BE2C (cell line): ENCODE data around the gene CLASRP.

ENCODE experiments used
- DNase-seq: peaks from one replicate; pipeline ENCODE4 v3.0.0-alpha.2; 2020
- H3K27me3 ChIP-seq: fragments of 250-450 bp; sonication (Bioruptor Pico); 2 replicates; pipeline ENCODE4 v1.5.1; 2020; ENCODE audit warnings: mild to moderate bottlenecking
- H3K36me3 ChIP-seq: fragments of 250-450 bp; sonication (Bioruptor Pico); 2 replicates; pipeline ENCODE4 v1.5.1; 2020; ENCODE audit warnings: mild to moderate bottlenecking
- H3K4me1 ChIP-seq: fragments of 250-450 bp; sonication (Bioruptor Pico); 2 replicates; pipeline ENCODE4 v1.5.1; 2020
- H3K4me3 ChIP-seq: 2 replicates; pipeline ENCODE4 v1.5.1; 2011; ENCODE audit warnings: low read depth, low read length
- H3K9me3 ChIP-seq: fragments of 250-450 bp; sonication (Bioruptor Pico); 2 replicates; pipeline ENCODE4 v1.5.1; 2020
- TF ChIP-seq, protein P1 (sequence below): IDR thresholded peaks from 2 replicates; pipeline ENCODE4 v1.5.1; 2012; ENCODE audit warnings: mild to moderate bottlenecking, low read depth, low read length

The CLASRP gene

DNA sequence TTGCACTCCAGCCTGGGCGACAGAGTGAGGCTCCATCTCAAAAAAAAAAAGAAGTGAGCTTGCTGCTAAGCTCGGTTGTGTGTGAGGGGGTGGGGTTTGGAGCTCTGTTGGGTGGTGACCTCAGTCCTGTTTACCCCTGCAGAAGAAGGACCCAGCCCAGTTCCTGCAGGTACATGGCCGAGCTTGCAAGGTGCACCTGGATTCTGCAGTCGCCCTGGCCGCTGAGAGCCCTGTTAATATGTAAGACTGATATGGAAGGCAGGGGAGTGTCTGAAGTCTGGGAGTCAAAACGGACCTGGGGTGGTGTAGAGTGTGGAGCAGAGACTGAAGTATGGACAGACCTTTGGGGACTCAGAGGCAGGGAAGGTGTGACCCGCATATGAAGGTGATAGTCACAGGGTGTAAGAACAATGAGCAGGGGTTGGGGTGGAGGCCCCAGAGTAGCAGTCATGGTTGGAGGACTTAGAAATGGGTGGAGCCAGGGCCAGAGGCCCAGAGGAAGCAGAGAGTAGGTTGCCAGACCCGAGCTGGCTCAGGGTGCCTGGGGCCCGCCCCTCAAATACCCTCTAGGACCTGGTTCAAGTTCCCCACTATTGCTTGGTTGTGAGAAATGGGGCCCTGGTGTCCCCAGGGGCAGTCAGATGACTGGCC is 13.2 kb downstream of the CLASRP start:
- H3K4me1 ChIP-seq = no peaks in the 10 kb centered on the region
- H3K36me3 ChIP-seq = peaks cover 45% of the 10 kb centered on the region
- no peaks in the 10 kb centered on the region for H3K27me3 ChIP-seq
- no peaks in the 10 kb centered on the region for H3K9me3 ChIP-seq
- no peak for DNase-seq
- TF ChIP-seq, protein P1, sequence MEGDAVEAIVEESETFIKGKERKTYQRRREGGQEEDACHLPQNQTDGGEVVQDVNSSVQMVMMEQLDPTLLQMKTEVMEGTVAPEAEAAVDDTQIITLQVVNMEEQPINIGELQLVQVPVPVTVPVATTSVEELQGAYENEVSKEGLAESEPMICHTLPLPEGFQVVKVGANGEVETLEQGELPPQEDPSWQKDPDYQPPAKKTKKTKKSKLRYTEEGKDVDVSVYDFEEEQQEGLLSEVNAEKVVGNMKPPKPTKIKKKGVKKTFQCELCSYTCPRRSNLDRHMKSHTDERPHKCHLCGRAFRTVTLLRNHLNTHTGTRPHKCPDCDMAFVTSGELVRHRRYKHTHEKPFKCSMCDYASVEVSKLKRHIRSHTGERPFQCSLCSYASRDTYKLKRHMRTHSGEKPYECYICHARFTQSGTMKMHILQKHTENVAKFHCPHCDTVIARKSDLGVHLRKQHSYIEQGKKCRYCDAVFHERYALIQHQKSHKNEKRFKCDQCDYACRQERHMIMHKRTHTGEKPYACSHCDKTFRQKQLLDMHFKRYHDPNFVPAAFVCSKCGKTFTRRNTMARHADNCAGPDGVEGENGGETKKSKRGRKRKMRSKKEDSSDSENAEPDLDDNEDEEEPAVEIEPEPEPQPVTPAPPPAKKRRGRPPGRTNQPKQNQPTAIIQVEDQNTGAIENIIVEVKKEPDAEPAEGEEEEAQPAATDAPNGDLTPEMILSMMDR = no peak
- H3K4me3 ChIP-seq = no peak overlapping the region

DNA sequence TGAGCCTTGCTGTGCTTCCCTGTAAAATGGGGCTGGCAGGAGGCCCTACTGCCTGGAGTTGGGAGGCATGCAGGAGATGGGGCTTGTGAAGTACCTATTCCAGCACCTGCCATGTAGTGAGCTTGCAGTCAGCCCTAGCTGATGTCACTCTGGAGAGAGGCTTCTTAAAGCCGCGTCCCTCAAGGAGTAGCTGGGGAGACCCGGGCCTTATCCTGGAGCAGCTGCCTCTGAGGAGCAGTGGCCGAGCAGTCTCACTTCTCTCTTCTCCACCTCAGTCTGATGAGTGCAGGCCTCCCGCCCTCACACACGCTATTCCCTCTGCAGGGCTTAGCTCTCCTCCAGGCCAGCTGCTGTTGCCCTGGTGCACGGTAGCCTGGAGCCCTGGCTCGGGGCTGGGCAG is 18.0 kb downstream of the CLASRP start:
- Histone ChIP-seq H3K4me3 (no peak overlapping the region), H3K36me3 (peaks cover 88% of the 10 kb centered on the region), H3K4me1 (no peaks in the 10 kb centered on the region), H3K9me3 (no peaks in the 10 kb centered on the region), H3K27me3 (no peaks in the 10 kb centered on the region)
- no peak for DNase-seq
- TF ChIP-seq, protein P1 = no peak

DNA sequence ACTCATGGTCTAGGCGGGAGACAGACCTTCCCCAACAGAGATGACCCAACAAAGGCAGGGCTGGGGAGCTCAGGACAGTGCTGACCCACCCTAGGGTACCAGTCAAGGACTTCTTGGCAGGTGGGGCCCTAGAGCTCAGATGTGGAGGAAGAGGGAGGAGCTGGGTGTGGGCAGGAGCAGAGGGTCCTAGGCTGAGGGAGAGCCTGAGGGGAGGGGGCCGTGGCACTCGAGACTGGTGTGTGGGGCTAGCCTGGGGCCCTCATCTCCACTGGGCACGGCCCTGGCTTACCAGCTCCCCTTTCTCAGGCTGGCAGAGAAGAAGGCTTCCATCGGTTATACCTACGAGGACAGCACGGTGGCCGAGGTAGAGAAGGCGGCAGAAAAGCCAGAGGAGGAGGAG is 18.6 kb downstream of the CLASRP start:
- DNase-seq = no peak
- H3K36me3 ChIP-seq = peaks cover 88% of the 10 kb centered on the region

DNA sequence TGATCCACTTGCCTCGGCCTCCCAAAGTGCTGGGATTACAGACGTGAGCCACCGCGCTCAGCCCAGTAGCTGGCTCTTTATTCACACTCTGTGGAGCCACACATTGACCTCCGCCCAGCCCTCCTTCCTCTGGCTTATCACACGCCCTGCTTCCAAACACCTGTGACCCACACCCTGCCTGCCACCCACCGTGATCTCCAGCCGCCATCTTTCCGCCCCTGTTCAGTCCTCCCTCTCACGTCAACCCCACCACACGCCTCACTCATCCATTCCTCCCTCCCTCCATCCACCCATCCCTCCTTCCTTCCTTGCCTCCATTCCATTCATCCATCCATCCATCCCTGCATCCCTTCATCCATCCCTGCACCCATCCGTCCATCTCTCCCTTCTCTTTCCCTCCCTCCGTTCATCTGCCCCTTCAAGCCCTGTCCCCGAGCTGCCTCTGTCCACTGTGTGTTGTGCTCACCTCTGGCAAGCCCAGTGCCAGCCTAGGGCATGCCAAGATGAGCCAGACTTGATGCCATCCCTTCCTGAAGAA is 19.8 kb downstream of the CLASRP start:
- Histone ChIP-seq H3K4me3 (no peak overlapping the region), H3K36me3 (peaks cover 82% of the 10 kb centered on the region), H3K9me3 (no peaks in the 10 kb centered on the region), H3K27me3 (no peaks in the 10 kb centered on the region), H3K4me1 (no peaks in the 10 kb centered on the region)
- TF ChIP-seq, protein P1 = no peak
- no peak for DNase-seq

More for the DNA sequence above, 18.6 kb downstream of the CLASRP start:
- Histone ChIP-seq H3K4me3 (no peak overlapping the region), H3K9me3 (no peaks in the 10 kb centered on the region), H3K4me1 (no peaks in the 10 kb centered on the region), H3K27me3 (no peaks in the 10 kb centered on the region)
- TF ChIP-seq, protein P1 = no peak

DNA sequence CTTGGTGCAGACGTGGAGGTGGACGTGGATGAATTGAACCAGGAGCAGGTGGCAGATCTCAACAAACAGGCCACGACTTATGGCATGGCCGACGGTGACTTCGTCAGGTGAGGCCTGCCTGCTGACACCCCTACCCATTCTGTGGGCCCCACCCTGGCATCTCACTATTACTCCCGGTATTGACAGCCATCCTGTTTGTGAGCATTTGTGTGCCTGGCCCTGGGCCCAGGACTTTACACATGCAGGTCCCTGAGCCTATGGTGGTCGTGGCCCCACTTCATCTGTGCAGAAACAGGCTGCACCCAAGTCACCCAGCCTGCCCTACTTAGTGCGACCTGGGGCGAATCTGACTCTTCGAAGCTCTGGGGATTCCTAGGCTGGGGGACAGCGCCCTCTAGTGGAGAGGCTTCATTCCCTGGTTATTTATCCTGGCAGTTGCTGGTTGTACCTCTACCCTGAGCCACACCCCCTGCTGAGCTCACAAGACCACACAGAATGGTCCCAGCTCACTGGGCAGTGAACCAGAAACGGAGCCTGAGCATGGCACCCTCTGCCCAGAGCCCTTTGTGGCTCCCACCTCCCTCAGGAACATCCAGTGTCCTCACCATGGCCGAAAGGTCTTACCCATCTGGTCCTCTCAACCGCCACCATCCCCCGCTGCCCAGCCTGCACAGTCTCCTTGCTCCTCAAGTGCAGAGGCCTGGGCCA is 20.6 kb downstream of the CLASRP start:
- DNase-seq = peak; percentile 83
- Histone ChIP-seq H3K4me3 (no peak overlapping the region), H3K4me1 (no peaks in the 10 kb centered on the region), H3K36me3 (peaks cover 85% of the 10 kb centered on the region), H3K27me3 (no peaks in the 10 kb centered on the region), H3K9me3 (no peaks in the 10 kb centered on the region)
- TF ChIP-seq, protein P1 = peak; percentile 89

DNA sequence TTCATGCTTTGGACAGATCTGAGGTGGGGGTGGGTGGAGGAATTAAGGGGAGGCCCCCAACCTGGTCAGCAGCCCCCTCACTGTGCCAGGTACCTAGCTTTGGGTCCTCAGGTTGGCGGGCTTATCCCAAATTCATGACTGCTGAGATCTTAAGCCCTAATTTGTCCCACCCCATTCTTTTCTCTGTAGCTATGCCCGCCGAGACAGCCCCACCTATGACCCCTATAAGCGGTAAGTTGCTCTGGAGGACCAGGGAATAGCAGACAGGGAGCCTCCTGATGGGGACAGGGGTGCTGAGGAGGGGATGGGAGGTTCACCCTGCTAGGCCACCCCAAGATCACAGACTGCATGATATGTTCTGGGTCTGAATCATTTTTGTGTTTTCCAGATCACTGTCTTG is 23.1 kb downstream of the CLASRP start:
- no peaks in the 10 kb centered on the region for H3K4me1 ChIP-seq
- H3K27me3 ChIP-seq = no peaks in the 10 kb centered on the region
- TF ChIP-seq, protein P1 = no peak
- no peak overlapping the region for H3K4me3 ChIP-seq
- H3K9me3 ChIP-seq = no peaks in the 10 kb centered on the region
- H3K36me3 ChIP-seq = peaks cover 84% of the 10 kb centered on the region
- no peak for DNase-seq
